Stimulated activated CD8-positive, alpha-beta memory T cell treated with anti-CD3 and anti-CD28 coated beads, Interleukin-15, amount 100 ng/mL, for 1 hour (primary cell): ENCODE measurements around the gene GOLGA6D.
A peak's percentile ranks its signal among the peaks of the same experiment; 100 is the strongest.
"Not testable (repeated sequence)": the region's sequence is repeated elsewhere in the genome, so short reads cannot be mapped to it uniquely, and the experiment has no call there.

Experiments used
- DNase-seq: peaks from one replicate; pipeline ENCODE4 v3.0.0-alpha.2; 2020; ENCODE audit warnings: low read depth

The GOLGA6D gene, protein sequence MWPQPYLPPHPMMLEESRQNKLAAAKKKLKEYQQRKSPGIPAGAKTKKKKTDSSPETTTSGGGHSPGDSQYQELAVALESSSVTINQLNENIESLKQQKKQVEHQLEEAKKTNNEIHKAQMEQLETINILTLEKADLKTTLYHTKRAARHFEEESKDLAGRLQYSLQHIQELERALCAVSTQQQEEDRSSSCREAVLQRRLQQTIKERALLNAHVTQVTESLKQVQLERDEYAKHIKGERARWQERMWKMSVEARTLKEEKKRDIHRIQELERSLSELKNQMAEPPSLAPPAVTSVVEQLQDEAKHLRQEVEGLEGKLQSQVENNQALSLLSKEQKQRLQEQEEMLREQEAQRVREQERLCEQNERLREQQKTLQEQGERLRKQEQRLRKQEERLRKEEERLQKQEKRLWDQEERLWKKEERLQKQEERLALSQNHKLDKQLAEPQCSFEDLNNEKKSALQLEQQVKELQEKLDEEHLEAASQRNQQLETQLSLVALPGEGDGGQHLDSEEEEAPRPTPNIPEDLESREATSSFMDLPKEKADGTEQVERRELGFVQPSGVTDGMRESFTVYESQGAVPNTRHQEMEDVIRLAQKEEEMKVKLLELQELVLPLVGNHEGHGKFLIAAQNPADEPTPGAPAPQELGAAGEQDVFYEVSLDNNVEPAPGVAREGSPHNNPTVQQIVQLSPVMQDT

DNA sequence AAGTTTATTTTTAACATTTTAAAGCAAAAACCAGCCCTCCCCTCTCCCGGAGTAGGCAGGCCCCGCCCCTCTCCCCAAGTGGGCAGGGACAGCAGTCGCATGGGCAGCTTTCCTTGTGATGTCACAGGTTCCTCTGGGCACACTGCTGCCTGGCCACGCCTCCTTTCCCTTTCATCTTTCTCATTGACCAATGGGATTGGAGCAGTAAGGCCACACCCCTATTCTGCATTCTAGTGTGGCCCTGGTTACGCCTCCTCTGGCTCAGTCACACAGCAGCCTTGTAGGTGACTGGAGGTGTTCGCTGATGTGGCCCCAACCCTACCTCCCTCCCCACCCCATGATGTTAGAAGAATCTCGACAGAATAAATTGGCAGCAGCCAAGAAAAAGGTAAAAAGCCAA is at the start of gene GOLGA6D:
TSS of gene GOLGA6D (plus strand) at position 264 of the 400 bp plus-strand sequence. CDS start at position 305, 41 bp downstream.
- not testable (repeated sequence) for DNase-seq

DNA sequence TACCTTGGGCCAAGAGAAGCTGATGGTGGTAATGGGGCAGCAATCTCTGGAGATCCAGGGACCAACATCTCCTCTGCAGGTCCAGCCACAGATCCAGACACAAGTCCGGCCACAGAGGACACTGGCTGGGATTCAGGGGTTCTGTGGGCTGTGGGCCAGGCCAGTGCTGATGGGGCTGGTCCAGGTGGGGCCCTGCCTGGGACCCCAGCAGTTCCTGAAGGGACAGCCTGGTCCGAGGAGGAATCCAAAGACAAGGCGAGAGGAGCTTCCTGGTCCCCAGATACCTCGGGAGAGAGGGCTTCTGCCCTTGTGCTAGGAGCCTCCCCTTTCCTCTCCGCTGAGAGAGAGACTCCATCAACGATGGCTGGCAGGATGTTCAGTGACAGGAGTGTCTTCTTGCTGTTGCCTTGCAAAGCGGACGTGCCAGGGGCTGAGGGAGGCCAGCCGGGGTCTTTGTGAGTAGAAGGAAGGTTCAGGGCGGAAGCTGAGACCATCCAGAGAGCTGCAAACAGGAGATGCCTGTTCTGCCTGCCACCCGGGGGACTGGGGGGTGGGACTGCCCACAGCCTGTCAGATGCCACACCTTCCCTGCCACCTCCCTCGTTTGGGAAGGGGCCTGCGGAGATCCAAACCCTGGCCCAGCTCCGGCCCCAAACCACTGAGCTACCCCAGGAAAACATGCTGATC is 49.0 kb upstream of the GOLGA6D start:
- DNase-seq: no peak

DNA sequence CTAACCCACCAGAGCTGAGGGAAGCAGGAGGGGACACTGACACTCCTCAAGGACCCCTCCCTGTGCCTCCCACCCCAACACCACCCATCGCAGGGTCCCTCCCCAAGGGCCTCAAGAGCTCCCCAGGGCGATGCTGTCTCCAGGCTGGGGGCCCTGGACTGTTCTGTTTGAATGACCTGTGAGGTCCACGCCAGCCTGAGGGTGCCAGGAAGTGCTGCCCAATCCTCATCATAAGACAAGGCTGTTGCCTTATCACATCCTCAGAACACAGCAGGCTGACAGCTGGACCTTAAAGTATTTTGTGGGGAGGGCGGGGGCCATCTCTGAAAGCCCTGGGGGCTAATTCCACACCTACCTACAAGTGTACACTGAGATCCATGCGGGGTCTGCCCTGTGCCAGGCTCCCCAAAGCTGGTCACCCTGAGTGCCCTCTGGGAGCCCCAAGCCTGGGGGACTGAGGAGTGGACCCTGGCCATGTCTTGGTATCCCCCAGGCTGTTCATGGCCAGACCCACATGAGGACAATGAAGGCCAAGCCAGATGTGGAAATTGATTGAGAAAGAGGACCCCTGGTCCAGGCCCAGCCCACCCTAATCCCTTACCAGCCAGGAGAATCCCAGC is 48.3 kb upstream of the GOLGA6D start:
- DNase-seq: no peak

DNA sequence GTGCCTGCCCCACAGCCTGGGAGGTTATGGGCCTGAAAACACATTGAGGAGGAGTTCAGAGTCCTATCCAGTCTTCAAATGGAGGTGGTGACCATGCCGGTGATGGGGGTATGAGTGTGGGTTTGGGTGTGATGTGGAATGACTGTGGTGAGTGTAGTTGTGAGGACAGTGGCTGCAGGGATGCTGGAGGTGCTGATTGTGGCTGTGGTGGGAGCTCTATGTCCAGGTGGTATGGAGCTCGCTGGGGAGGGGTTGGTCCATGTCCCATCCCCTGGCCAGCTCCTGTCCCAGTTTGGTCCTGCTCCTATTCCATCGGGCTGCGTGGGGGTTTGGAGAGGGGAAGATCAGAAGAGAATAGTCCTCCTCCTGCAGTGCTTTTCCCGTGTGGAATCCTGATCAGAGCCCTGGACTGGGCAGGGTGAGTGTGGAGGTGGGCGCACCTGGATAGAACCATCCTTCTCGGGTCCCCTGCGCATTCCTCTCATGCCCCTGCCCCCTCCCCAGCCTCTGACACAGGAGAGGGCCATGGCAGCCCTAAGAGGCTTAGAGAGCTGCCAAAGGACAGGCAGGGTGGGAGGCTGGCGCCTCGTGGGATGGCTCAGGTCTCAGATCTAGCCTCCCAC is 47.5 kb upstream of the GOLGA6D start:
- no peak for DNase-seq

DNA sequence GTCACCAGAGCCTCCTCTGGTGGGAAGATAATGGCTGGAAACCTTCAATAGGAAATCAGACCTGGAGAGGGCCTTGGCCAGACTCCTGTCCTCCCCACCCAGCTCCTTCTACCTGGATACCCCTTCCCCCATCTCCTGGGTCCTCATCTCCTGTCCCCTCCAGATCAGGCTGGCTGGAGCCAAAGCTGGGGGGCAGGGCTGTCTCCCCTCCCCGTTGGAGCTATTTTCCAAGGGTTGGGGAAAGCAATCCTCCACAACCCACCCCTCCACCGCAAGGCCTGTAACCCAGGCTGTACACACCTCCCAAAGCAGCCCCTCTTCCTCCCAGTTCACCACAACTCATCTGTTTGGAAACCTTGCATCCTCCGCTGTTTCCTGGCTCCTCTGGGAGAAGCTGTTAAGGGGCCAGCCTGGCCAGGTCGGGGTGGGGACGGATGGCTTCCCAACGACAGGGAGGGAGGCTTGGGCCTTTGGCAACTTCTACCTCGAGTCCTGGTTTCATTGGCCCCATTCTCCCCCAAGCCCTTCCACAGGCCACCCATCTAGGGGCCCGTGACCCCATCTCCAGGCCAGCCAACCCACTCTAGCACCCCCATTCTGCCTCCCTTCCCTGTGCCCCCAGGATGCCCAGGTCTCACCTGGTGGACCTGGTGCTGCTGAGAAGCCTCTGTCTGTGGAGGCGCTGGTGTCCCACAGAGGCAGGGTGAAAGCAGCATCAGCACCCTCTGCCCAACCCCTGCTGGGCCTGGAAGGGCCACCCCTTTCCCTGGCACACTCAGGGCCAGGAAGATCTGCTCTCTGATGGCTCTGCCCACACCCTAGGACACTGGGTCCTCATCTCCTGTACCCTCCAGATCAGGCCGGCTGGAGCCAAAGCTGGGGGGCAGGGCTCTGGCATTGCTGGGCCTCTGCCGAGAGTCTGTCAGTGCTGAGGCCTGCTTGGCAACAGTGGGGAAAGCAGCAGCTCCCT is 46.6 kb upstream of the GOLGA6D start:
- DNase-seq: no peak

DNA sequence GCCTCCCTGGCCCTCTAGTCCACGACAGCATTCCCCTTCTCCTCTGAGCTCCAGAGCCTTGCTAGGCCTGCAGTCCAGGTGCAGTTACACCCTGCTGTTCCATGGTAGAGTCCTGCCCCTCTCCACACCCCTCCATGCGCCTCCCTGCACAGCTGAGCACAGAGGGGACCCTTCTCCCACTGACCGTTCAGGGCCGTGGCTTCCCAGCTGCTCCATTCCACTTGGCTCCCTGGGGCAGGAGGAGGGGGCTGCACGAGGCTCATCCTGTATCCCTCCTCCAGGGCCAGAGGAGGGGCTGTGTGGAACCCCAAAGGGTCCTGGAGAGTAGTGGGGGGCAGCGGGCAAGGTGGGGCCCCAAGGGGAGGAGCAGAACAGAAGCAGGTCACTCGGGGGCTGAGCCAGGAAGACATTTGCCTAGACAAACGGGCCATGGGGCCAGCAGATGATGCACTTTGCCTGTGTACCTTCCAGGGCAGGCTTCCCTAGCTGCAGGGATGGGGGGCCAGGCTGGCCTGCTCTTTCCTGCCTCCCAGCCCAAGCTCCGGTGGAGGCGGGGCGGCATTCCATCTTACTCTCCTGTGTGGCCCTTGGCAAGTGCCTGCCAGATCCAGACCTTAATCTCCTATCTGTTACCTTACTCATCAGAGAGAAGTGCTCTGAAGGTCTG is 45.2 kb upstream of the GOLGA6D start:
- no peak for DNase-seq

DNA sequence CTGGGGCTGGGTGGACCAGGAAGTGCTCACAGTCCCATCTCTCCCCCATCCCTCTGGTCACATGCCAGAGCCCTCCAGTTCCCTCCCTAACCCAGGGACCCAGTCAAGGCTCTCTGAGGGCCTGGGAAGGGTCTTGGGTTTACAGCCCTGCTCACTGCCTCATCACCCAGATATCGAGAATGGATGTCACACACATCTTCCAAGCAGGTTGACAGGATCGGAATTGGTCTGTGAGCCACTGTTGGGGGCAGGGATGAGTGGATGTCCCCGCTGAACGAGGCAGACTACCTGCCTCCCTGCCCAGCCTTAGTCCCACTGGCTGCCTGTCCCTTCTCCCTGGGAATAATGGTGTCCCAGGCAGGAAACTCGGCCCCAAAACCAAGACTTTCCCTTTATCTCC is 44.5 kb upstream of the GOLGA6D start:
- DNase-seq: no peak

DNA sequence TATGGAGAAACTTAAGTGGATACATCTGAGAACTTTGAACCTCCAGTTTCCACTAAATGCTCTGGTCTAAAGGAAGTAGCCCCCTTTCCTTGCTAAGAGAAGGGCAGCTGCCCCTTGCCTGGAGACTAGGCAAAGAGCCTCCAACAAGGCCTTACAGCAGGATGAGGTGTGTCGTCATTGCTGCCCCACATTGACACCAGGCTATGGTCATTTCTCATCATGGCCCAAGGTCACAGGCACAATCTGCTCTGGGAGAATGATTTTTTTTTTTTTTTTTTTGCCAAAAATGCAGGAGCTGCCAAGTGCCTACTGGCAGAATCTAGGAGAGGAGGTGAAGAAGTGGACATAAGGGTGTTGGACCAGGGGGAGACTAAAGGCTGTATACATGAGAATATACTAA is 36.9 kb upstream of the GOLGA6D start:
- not testable (repeated sequence) for DNase-seq

DNA sequence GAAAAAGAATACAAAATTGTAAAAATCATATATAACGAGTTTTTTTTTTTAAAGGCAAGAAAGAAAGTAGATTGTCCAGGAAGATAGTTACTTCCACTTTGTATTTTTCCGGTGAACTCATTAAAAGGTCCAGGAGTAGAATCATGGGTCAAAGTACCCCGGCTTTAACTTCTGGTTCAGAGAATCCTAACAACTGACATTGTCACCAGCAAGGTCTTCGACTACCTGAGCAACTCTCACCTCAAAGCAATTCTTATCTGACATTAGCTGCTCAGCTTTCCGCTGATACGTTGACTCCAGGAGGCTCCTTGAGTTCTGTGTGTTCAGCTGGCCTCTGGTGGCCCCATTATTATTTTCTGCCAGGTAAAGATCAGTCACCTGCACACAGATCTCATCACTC is 33.6 kb upstream of the GOLGA6D start:
- DNase-seq: not testable (repeated sequence)

DNA sequence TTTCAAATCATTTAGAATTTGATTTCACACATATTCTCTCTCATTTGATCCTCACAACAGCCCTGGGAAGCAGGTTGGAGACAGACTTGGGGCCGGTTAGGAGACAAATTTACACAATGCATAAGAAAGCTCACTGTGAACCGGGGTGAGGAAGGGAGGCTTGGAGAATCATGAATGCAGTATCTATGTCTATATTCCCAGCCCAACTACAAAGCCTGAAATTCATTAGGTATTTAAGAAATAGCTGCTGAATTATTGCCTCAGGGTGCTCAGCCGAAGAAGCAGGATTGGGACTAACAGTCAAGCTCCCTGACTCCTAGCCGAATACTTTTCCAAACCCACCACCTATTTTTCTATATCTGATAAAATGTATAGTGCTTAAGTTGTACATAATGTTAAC is 32.9 kb upstream of the GOLGA6D start:
- no peak for DNase-seq

DNA sequence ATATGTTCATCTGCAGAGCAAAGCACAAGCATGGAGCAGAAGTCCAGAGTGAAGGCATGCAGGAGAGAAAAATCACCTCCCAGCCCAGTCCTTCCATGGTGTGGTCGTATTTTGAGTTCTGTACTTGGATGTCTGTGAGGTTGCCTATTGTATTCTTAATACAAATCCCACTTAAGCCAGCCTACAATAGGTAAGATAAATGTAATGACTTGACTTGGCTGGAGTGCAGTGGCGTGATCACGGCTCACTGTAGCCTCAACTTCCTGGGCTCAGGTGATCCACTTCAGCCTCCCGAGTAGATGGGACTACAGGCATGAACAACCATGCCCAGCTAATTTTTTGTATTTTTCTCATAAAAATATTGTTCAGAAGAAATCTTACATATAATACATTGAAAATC is 31.3 kb upstream of the GOLGA6D start:
- not testable (repeated sequence) for DNase-seq

DNA sequence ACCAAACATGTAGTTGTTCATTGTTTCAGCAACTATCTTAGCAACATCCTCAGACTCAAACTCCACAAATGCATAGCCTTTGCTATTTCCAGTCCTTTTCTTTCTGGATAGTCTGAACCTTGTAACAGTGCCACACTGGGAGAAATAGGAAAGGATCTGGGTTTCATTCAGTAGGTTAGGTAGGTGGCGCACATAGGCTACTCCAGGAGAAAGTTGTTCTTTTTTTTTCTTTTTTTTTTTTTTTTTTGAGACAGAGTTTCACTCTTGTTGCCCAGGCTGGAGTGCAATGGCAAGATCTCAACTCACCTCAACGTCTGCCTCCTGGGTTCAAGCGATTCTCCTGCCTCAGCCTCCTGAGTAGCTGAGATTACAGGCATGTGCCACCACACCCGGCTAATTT is 30.4 kb upstream of the GOLGA6D start:
- not testable (repeated sequence) for DNase-seq

DNA sequence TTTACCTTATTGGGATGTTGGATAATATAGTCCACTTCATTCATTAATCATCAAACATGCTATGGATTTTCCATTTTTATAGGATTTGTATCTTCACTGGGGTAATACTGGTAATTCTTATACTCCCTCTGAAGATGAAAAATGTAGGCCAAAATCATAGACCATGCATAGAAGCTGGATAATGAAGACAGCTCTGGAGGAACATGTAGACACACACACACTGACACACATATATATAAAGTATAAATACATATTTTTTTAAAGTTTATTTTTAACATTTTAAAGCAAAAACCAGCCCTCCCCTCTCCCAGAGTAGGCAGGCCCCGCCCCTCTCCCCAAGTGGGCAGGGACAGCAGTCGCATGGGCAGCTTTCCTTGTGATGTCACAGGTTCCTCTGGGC is 24.6 kb upstream of the GOLGA6D start, which contains the start of gene GOLGA6C:
TSS of gene GOLGA6C (plus strand) at position 301 of the 400 bp plus-strand sequence. CDS start 265 bp downstream, outside the sequence.
- DNase-seq: not testable (repeated sequence)

DNA sequence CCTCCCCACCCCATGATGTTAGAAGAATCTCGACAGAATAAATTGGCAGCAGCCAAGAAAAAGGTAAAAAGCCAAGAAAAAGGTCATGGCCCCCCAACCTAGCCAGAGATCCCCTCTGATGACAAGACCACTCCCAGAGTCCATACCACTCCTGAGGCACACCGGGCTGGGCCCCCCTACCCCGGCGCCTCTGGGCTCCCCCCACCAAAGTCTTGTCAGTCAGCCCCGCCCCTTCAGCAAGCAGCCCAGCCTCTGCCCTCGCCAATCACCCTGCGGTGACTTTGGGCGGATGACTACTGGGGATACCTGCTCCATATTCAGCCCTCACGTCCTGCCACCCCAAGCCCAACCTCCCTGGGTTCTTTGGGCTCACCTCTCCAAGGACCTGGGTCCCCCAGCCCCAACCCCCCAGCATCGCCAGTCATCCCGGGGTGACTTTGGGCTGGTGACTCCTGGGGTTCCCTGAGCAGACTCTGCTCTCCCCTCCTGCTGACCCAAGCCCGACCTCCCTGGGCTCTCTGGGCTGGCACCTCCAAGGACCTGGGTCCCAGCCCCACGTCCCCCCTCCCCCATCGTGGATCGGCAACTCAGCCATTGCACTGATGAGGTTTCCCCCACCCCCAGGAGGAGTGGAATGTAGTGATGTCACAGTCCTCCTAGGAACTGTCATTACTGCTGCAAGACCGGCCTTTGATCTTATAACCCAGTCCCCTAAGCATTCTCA is 23.9 kb upstream of the GOLGA6D start:
- not testable (repeated sequence) for DNase-seq

DNA sequence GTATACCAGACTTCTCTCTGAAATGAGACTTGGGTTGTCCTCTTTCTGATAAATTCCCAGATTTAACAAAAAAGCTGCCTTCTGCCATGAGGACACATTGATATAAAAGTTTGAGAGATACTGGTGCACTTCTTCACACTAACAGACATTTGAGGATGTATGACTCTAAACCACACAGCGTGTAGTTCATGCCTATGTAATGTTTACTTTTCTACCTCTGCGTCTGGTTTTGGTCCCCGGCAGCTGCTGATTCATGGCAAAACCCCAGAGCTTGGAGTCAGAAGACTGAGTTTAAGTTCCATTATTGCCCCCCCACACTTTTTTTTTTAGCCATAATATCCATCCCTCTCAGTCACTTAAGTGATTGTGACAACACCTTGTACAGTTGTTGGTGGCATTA is 22.8 kb upstream of the GOLGA6D start:
- not testable (repeated sequence) for DNase-seq

DNA sequence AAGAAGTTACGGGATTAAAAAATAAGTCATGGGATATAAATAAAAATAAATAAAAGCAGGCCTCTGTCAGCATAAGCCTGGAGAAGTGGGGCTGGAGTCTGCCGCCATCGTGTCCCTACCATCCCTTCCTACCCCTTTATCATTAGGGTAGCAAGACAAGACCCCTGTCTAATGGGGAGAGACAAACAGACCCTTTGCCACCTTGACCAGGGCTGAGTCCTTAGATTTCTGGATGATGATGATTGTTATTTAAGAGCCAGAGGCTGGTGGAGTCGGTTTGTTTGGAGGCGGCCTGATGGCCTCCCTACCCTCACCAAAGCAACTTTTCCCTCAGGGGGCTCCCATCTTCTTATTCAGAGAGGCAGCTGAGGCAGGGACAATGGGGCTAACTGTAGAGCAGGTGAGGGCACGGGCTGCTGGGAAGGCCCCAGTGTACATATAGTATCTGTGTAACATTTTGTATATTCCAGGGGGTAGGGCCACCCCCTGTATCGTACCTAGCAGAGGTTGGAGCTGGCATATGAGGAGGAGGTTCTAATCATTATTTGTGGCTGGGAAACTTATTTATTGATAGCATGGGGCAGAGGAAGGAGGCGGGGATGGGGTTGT is 8.8 kb upstream of the GOLGA6D start:
- DNase-seq: not testable (repeated sequence)

DNA sequence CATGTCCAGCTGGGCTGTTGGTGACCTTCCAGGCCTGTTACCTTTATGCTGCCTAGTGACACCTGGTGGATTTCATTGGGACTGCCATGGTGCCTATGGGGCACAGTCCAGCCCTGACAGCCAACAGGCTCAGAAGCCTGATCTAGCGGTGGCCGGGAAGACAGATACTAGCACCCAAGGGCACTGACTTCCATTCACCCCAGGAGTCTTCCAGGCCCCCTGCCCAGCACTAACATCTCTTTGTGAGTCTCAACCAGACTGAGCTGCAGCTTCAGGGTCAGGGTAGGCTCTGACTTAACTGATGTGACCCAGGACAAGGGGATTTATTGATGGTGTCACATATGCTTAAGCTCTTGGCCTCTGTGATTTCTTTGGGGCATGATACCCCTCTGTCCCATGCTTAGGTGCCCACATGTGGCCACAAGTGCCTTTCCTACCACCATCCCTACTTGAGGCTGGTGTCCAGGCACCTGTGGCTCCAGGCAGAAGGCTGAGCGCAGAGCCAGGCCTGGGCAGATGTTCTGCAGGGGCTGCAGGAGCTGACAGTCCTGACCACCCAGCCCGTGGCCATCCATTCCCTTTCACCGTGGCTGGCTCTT is 8.0 kb upstream of the GOLGA6D start:
- DNase-seq: peak; percentile 43

DNA sequence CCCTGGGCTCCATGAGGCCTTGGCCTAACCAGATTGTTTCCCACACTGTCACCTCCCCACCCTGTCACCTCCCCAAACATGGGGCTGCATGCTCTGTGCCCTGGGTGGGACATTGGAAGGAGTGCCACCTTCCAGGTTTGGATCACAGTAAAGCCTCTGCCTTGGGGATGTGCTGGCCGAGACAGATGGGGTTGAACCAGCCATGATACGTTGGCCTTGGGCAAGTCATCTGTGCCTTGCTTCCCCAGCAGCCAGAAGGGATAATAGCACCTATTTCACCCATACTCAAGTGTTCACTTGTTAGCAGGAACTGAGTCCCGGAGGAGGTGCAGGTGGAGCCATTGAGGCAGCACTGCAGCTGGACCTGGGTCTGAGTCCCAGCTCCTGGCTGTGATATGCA is 7.0 kb upstream of the GOLGA6D start:
- DNase-seq: not testable (repeated sequence)
